GM18508 (cell line): ENCODE measurements around the gene MAP1S.
A peak's percentile ranks its signal among the peaks of the same experiment; 100 is the strongest.

Source experiments
- ATAC-seq: cut with Tn5 transposase; IDR thresholded peaks from one replicate; pipeline ENCODE4 v1.9.1; 2021; ENCODE audit warnings: moderate number of reproducible peaks; ENCODE audit not compliant: insufficient read depth, unreplicated experiment

MAP1S gene

DNA sequence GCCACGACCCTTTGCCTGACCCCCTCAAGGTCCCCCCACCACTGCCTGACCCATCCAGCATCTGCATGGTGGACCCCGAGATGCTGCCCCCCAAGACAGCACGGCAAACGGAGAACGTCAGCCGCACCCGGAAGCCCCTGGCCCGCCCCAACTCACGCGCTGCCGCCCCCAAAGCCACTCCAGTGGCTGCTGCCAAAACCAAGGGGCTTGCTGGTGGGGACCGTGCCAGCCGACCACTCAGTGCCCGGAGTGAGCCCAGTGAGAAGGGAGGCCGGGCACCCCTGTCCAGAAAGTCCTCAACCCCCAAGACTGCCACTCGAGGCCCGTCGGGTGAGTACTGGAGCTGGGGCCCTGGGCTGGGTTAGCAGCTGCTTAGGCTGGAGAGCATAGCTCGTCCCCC lies 8.6 kb downstream of the MAP1S start:
- ATAC-seq = no peak

GRCh38 chr19:17733127-17733526 lies 13.8 kb downstream of the MAP1S start:
- no peak for ATAC-seq

- ATAC-seq = no peak
Measured at GRCh38 chr19:17734146-17734545, 14.9 kb downstream of the MAP1S start.

GRCh38 chr19:17735410-17735809 lies 16.1 kb downstream of the MAP1S start:
- no peak for ATAC-seq

- no peak for ATAC-seq
Measured at GRCh38 chr19:17737690-17738153, 18.4 kb downstream of the MAP1S start.

GRCh38 chr19:17739121-17739875 lies 20.0 kb downstream of the MAP1S start:
- ATAC-seq = no peak

DNA sequence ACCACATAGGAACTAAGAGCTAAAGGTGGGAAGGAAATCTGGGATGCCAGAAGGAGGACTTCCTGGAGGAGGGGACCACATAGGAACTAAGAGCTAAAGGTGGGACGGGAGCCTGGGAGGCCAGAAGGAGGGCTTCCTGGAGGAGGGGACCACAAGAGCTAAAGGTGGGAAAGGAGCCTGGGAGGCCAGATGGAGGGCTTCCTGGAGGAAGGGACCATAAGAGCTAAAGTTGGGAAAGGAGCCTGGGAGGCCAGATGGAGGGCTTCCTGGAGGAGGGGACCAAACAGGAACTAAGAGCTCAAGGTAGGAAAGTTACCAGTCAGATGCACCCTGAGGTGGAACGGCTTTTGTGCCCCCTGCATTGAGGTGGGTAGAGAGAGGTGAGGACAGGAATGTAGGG lies 22.2 kb downstream of the MAP1S start:
- no peak for ATAC-seq

GRCh38 chr19:17743874-17744580 lies 24.7 kb downstream of the MAP1S start:
- ATAC-seq = no peak

- ATAC-seq = peak; percentile 46
Measured at GRCh38 chr19:17747205-17748098, 28.2 kb downstream of the MAP1S start.

- ATAC-seq = no peak
Measured at GRCh38 chr19:17748884-17749638, 29.8 kb downstream of the MAP1S start.

GRCh38 chr19:17749912-17750317 lies 30.6 kb downstream of the MAP1S start:
- ATAC-seq = no peak

DNA sequence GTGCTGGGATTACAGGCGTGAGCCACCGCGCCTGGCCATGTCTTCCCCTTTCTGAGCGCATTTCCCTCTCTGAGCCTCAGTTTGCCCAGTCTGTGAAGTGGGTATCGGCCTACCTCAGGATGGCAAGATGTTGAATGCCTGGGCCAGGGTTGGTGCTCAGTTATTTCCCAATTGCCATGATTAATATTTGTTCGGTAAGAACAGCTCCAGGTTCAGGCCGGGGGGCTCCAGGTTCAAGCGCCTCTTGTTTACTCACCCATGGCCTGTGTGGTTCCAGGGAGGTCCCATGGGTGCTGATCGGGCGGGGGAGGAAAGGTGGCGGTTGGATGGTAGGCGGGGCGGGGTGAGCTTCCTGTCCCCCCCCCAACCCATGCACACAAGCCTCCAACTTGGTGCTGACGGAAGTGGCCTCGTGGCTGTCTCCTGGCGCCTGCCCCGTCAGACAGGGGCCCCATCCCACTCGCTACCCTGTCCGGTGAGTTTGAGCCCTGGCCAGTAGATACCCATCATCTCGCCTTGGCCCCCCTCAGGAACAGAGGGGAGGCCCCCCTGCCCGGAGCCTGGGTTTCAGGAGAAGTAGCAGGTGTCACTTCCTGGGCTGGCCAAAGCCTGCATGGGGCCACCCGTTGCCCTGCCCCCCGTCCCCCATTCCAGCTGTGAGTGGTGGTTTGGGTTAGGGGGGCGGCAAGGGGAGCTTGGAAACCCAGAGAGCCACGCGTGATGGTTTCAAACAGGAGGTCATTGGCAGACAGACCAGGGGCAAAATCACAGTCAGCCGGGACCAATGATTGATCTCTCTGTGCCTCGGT lies 32.0 kb downstream of the MAP1S start, which contains the start of gene FCHO1:
TSS of gene FCHO1 (plus strand) at position 375 of the 809 bp plus-strand sequence. CDS start 3,688 bp downstream, outside the sequence.
- ATAC-seq = no peak

GRCh38 chr19:17751912-17752273 lies 32.6 kb downstream of the MAP1S start:
- ATAC-seq = no peak

- ATAC-seq = no peak
Measured at GRCh38 chr19:17752865-17753639, 33.8 kb downstream of the MAP1S start.

GRCh38 chr19:17753976-17754375 lies 34.7 kb downstream of the MAP1S start:
- ATAC-seq = no peak

DNA sequence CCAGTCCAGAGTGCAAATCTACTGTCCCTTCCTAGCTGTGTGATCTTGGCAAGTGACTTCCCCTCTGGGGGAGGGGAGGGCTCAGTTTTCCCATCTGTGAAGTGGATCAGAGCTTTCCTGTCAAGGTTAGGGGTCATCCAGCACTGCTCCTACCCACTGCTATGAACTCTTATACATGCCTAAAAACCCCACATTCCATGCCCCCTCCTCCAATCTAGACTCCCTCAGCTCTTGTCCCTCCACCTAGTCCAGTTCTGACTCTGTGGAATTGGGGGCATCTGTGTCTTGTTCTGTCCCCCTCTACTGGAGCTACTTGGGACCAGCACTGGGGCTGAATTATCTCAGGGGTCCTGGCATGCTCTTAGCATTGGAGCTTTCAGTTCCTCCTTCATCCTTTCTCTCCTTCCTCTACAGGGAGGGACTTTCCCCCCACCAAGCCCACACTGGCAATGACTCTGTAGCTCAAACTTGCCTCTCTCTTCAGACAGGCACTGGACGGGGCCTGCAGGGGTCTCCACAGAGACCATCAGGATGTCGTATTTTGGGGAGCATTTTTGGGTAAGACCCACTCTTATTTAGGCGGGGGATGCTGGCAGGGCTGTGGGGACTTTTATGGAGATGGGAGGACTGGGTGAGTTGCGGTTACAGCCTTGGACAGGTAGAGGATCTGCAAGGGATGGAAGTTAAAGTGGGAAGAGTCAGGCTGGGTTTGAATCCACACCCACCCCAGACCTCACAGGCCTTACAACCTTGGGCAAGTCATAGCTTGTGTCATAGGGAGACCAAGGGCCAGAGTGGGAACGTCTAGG lies 35.6 kb downstream of the MAP1S start:
- ATAC-seq = peak; percentile 35

- ATAC-seq = no peak
Measured at GRCh38 chr19:17755443-17755890, 36.2 kb downstream of the MAP1S start.
